ENCODE results near the gene KCNH8.

GRCh38 chr3:19274576-19274975, 126.3 kb downstream of the KCNH8 start:
- TF ChIP-seq EZH2 (IDR thresholded peaks at IDR 0.05; ENCODE audit: insufficient read depth, poor library complexity, severe bottlenecking) (no peak), EZH2phosphoT487 (IDR thresholded peaks at IDR 0.05; ENCODE audit: insufficient read depth, low read depth) (no peak)
